Measurements from ENCODE around the gene VPS36. TPM values are rescaled to one million over a fixed set of nuclear protein-coding genes. Genes with fewer than 3 reads are reported as not detected.

Gene VPS36
- total and polyA plus RNA-seq, 2 of the 4 experiments (the other 2 are of a cell fraction): 14.8 to 16.7 TPM

DNA sequence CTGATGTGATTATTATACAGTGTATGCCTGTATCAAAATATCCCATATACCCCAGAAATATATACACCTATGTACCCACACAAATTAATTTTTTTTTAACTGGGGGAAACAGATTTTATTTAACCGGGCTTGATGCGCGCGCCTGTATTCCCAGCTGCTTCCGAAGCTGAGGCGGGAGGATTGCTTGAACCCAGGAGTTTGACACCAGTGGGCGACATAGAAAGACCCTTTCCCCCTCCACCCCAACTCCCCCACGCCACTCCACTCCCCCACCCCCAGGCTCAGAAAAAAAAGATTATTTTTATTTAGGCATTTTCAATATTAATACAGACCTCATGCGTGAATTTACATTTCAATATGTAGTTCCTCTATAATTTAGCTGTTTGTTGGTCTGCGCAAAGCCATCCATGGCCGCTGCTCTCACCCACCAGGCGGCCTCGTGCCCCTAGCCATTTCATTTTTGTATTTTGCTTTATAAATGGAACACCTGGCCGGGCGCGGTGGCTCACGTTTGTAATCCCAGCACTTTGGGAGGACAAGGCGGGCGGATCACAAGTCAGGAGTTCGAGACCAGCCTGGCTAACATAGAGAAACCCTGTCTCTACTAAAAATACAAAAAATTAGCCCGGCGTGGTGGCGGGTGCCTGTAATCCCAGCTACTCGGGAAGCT is 836 bp upstream of the VPS36 start:
- no peak overlapping the region for H3K4ac ChIP-seq (ENCODE audit: low read depth, low read length)
- no peak overlapping the region for H4K5ac ChIP-seq (ENCODE audit: low read depth, low read length)
- no peak for TF ChIP-seq CEBPB (IDR thresholded peaks at IDR 0.05; ENCODE audit: low read depth, low read length)
- no peak for TF ChIP-seq MAFK (IDR thresholded peaks at IDR 0.05; ENCODE audit: low read depth, low read length)
- TF ChIP-seq RFX5 (IDR thresholded peaks at IDR 0.05; ENCODE audit: low read depth, low read length): no peak
- TF ChIP-seq, protein P1, sequence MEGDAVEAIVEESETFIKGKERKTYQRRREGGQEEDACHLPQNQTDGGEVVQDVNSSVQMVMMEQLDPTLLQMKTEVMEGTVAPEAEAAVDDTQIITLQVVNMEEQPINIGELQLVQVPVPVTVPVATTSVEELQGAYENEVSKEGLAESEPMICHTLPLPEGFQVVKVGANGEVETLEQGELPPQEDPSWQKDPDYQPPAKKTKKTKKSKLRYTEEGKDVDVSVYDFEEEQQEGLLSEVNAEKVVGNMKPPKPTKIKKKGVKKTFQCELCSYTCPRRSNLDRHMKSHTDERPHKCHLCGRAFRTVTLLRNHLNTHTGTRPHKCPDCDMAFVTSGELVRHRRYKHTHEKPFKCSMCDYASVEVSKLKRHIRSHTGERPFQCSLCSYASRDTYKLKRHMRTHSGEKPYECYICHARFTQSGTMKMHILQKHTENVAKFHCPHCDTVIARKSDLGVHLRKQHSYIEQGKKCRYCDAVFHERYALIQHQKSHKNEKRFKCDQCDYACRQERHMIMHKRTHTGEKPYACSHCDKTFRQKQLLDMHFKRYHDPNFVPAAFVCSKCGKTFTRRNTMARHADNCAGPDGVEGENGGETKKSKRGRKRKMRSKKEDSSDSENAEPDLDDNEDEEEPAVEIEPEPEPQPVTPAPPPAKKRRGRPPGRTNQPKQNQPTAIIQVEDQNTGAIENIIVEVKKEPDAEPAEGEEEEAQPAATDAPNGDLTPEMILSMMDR (conservative IDR thresholded peaks at IDR 0.05; ENCODE audit: low read depth, low read length): no peak
- no peak for TF ChIP-seq FOS (IDR thresholded peaks at IDR 0.05; ENCODE audit: low read depth, low read length)
- no peak for TF ChIP-seq MXI1 (IDR thresholded peaks at IDR 0.05; ENCODE audit: borderline replicate concordance, low read depth, low read length)
- no peak for TF ChIP-seq RCOR1 (IDR thresholded peaks at IDR 0.05; ENCODE audit: insufficient replicate concordance, low read length)
- no peaks in the 10 kb centered on the region for H3K27me3 ChIP-seq (ENCODE audit: control insufficient read depth, insufficient read depth, low read length)
- no peak overlapping the region for H3K4me3 ChIP-seq (ENCODE audit: insufficient read depth, low read depth, low read length)
- no peak overlapping the region for H3K23ac ChIP-seq (ENCODE audit: low read depth, low read length)
- no peak overlapping the region for H2BK5ac ChIP-seq (ENCODE audit: low read depth, low read length, poor library complexity, severe bottlenecking)
- WGBS, 2 experiments (ENCODE audit: extremely low coverage in 2 of 2, insufficient read length in 1 of 2): no CpG with 5 or more reads among the region's 24 CpGs
- H3K4me1 ChIP-seq (ENCODE audit: control insufficient read depth, insufficient read depth, low read length): peaks cover 7% of the 10 kb centered on the region
- H3K9me1 ChIP-seq (ENCODE audit: insufficient read depth, low read length): peaks cover 11% of the 10 kb centered on the region
- no peak overlapping the region for H3K56ac ChIP-seq (ENCODE audit: extremely low read depth, insufficient read depth, low read length)
- in situ Hi-C loops (cut with MboI; ENCODE audit: low sequenced_read_pairs) (loop anchor here (10.0 to 25.0 kb wide), 3 partner anchors 204 to 439 kb away; partner anchors contain the start of genes ALG11, ATP7B, SUGT1 and UTP14C), dilution Hi-C loops (cut with HindIII; ENCODE audit: low sequenced_read_pairs, unreplicated experiment) (no loop called here), intact Hi-C loops (cut with micrococcal nuclease) (loop anchor here (2.0 to 10.0 kb wide), 6 partner anchors 104 to 996 kb away; partner anchors contain the start of genes ALG11, ATP7B and INTS6)
- ATAC-seq (ENCODE audit: low read depth): no peak
- ChIA-PET CTCF (interaction anchor here (0.6 to 1.5 kb wide), 24 partner anchors 8 to 636 kb away, joined by 3 to 7 read pairs (median 4); partner anchors contain the start of genes ALG11, NEK3 and THSD1), POLR2A (ENCODE audit: unreplicated experiment) (no interaction called here)
- H3K18ac ChIP-seq (ENCODE audit: low read depth, low read length): no peak overlapping the region
- no peak overlapping the region for H3K4me2 ChIP-seq (ENCODE audit: low read depth, low read length)
- peaks cover 5% of the 10 kb centered on the region; the same call in 1 of the 2 replicates for H4K20me1 ChIP-seq (ENCODE audit: insufficient read depth, low read length)
- no peak overlapping the region for H3K9ac ChIP-seq (ENCODE audit: low read depth, low read length)
- H3K27ac ChIP-seq (ENCODE audit: insufficient read depth, low read length): no peak overlapping the region
- H3K9me3 ChIP-seq (ENCODE audit: control insufficient read depth, insufficient read depth, low read length): no peaks in the 10 kb centered on the region
- no peak overlapping the region for H2BK20ac ChIP-seq (ENCODE audit: low read depth, low read length)
- H3K36me3 ChIP-seq (ENCODE audit: control insufficient read depth, insufficient read depth, low read length): no peaks in the 10 kb centered on the region
- H2AK5ac ChIP-seq (ENCODE audit: low read depth, low read length): no peak overlapping the region
- no peak overlapping the region for H4K8ac ChIP-seq (ENCODE audit: low read depth in 2 of 2, low read length in 2 of 2)
- H2AK9ac ChIP-seq (replicated peaks; ENCODE audit: low read depth, low read length, poor library complexity): no peak overlapping the region
- no peak overlapping the region for H2AFZ ChIP-seq (replicated peaks; ENCODE audit: low read length, poor library complexity)
- DNase-seq: no peak
- H3K14ac ChIP-seq (replicated peaks; ENCODE audit: low read depth, low read length): no peak overlapping the region
- H2BK120ac ChIP-seq (ENCODE audit: low read depth, low read length): no peak overlapping the region
- H3K79me1 ChIP-seq (ENCODE audit: low read depth in 1 of 2, low read length in 2 of 2): peaks cover 19 to 37% of the 10 kb centered on the region in 2 experiments; a peak in 3 of 4 replicates
- no peak overlapping the region for H4K91ac ChIP-seq (ENCODE audit: insufficient read depth, low read depth, low read length)
- no peak overlapping the region for H2BK15ac ChIP-seq (ENCODE audit: low read depth, low read length)
- BruUV-seq (replicated peaks): no TSS peak

Measured in IMR-90 (cell line).